ENCODE results near the gene C3orf33. TPM values are rescaled to one million over a fixed set of nuclear protein-coding genes. Genes with fewer than 3 reads are reported as not detected.

Gene C3orf33
- total and polyA plus RNA-seq, 2 of the 13 experiments (the other 11 are each of a cell fraction or from before 2014, with no cell fraction given), result 9.2 to 12.6 TPM

- peak; percentile 30 to 72; a peak in 2 of 4 replicates for TF ChIP-seq HMGXB4 (CRISPR knock-in tag; IDR thresholded peaks at IDR 0.05; ENCODE audit: borderline replicate concordance in 1 of 2, low read depth in 1 of 2)
- TF ChIP-seq TSC22D2 (CRISPR knock-in tag; IDR thresholded peaks at IDR 0.05; ENCODE audit: borderline replicate concordance), result no peak
- peak; percentile 79; the same call in 1 of the 2 replicates for TF ChIP-seq KDM2A (CRISPR knock-in tag; IDR thresholded peaks at IDR 0.05; ENCODE audit: borderline replicate concordance, low read depth)
- peak; percentile 47; the same call in 1 of the 2 replicates for TF ChIP-seq GMEB1 (CRISPR knock-in tag; IDR thresholded peaks at IDR 0.05; ENCODE audit: borderline replicate concordance)
- TF ChIP-seq MYPOP (CRISPR knock-in tag; IDR thresholded peaks at IDR 0.05), result peak; percentile 48; the same call in 1 of the 2 replicates
- TF ChIP-seq ZNF451 (CRISPR knock-in tag; IDR thresholded peaks at IDR 0.05), result 0 out of 2 replicates have a peak, but pooled peaks have one; percentile 47
- peak; percentile 59; the same call in 1 of the 2 replicates for TF ChIP-seq FOXC1 (CRISPR knock-in tag; IDR thresholded peaks at IDR 0.05; ENCODE audit: borderline replicate concordance)
- TF ChIP-seq ZSCAN30 (CRISPR knock-in tag; IDR thresholded peaks at IDR 0.05), result peak; percentile 59; the same call in 1 of the 2 replicates
- TF ChIP-seq ZNF687 (CRISPR knock-in tag; IDR thresholded peaks at IDR 0.05), result peak; percentile 63
- peak; percentile 76 for TF ChIP-seq ZNF740 (CRISPR knock-in tag; IDR thresholded peaks at IDR 0.05)
- peak; percentile 76 for TF ChIP-seq ZMYM4 (CRISPR knock-in tag; IDR thresholded peaks at IDR 0.05)
- TF ChIP-seq ARID4A (CRISPR knock-in tag; IDR thresholded peaks at IDR 0.05; ENCODE audit: borderline replicate concordance), result peak; percentile 60; the same call in 1 of the 2 replicates
- TF ChIP-seq ZNF264 (CRISPR knock-in tag; IDR thresholded peaks at IDR 0.05), result peak; percentile 46; the same call in 1 of the 2 replicates
These were observed 61.3 kb downstream of the C3orf33 start, which contains the start of gene PLCH1 (continued) for GRCh38 chr3:155744626-155745324.

Data from HepG2 (cell line).